ENCODE measurements around the gene TPCN2.

TPCN2 gene

GRCh38 chr11:69040051-69040450 is 8.7 kb upstream of the TPCN2 start:
- Histone ChIP-seq H3K4me3 (ENCODE audit: low read depth in 1 of 2, low read length in 2 of 2) (no peak overlapping the region), H3K4me1 (ENCODE audit: insufficient read depth, low read length) (no peaks in the 10 kb centered on the region), H3K27ac (ENCODE audit: low read length) (no peak overlapping the region), H2AFZ (ENCODE audit: low read depth, low read length) (no peak overlapping the region), H3K4me2 (ENCODE audit: insufficient read depth, low read length) (no peak overlapping the region), H3K9me3 (ENCODE audit: insufficient read depth, low read length, severe bottlenecking) (no peaks in the 10 kb centered on the region), H3K36me3 (ENCODE audit: insufficient read depth, low read length) (no peaks in the 10 kb centered on the region), H3K79me2 (ENCODE audit: insufficient read depth, low read length) (no peaks in the 10 kb centered on the region), H3K9ac (ENCODE audit: low read depth, low read length) (no peak overlapping the region), H3K27me3 (ENCODE audit: insufficient read depth, low read length, poor library complexity) (peaks cover 3% of the 10 kb centered on the region), H4K20me1 (ENCODE audit: insufficient read depth, low read length) (no peaks in the 10 kb centered on the region)
- TF ChIP-seq EZH2 (IDR thresholded peaks at IDR 0.05; ENCODE audit: borderline replicate concordance, low read depth, low read length, severe bottlenecking) (no peak), CTCF (IDR thresholded peaks at IDR 0.05; ENCODE audit: borderline replicate concordance, extremely low read depth, low read length, poor library complexity, severe bottlenecking) (no peak)
- DNase-seq: no peak
- ATAC-seq (ENCODE audit: insufficient read depth, low read depth): no peak

GRCh38 chr11:69040581-69041260 is 8.0 kb upstream of the TPCN2 start:
- peaks cover 3% of the 10 kb centered on the region for H3K27me3 ChIP-seq (ENCODE audit: insufficient read depth, low read length, poor library complexity)
- H3K79me2 ChIP-seq (ENCODE audit: insufficient read depth, low read length): no peaks in the 10 kb centered on the region
- no peak overlapping the region for H3K4me3 ChIP-seq (ENCODE audit: low read depth in 1 of 2, low read length in 2 of 2)
- H3K27ac ChIP-seq (ENCODE audit: low read length): no peak overlapping the region
- H2AFZ ChIP-seq (ENCODE audit: low read depth, low read length): no peak overlapping the region
- no peaks in the 10 kb centered on the region for H3K36me3 ChIP-seq (ENCODE audit: insufficient read depth, low read length)
- no peak overlapping the region for H3K4me2 ChIP-seq (ENCODE audit: insufficient read depth, low read length)
- no peak for DNase-seq
- no peak overlapping the region for H3K9ac ChIP-seq (ENCODE audit: low read depth, low read length)
- H3K4me1 ChIP-seq (ENCODE audit: insufficient read depth, low read length): no peaks in the 10 kb centered on the region
- H3K9me3 ChIP-seq (ENCODE audit: insufficient read depth, low read length, severe bottlenecking): no peaks in the 10 kb centered on the region
- no peak for ATAC-seq (ENCODE audit: insufficient read depth, low read depth)
- TF ChIP-seq EZH2 (IDR thresholded peaks at IDR 0.05; ENCODE audit: borderline replicate concordance, low read depth, low read length, severe bottlenecking) (no peak), CTCF (IDR thresholded peaks at IDR 0.05; ENCODE audit: borderline replicate concordance, extremely low read depth, low read length, poor library complexity, severe bottlenecking) (no peak)
- no peaks in the 10 kb centered on the region for H4K20me1 ChIP-seq (ENCODE audit: insufficient read depth, low read length)

GRCh38 chr11:69041516-69041915 is 7.2 kb upstream of the TPCN2 start:
- TF ChIP-seq CTCF (IDR thresholded peaks at IDR 0.05; ENCODE audit: borderline replicate concordance, extremely low read depth, low read length, poor library complexity, severe bottlenecking) (no peak), EZH2 (IDR thresholded peaks at IDR 0.05; ENCODE audit: borderline replicate concordance, low read depth, low read length, severe bottlenecking) (no peak)
- Histone ChIP-seq H3K27ac (ENCODE audit: low read length) (no peak overlapping the region), H3K27me3 (ENCODE audit: insufficient read depth, low read length, poor library complexity) (no peaks in the 10 kb centered on the region), H4K20me1 (ENCODE audit: insufficient read depth, low read length) (no peaks in the 10 kb centered on the region), H3K36me3 (ENCODE audit: insufficient read depth, low read length) (no peaks in the 10 kb centered on the region), H3K4me2 (ENCODE audit: insufficient read depth, low read length) (no peak overlapping the region), H3K9me3 (ENCODE audit: insufficient read depth, low read length, severe bottlenecking) (no peaks in the 10 kb centered on the region), H3K4me3 (ENCODE audit: low read depth in 1 of 2, low read length in 2 of 2) (no peak overlapping the region), H3K4me1 (ENCODE audit: insufficient read depth, low read length) (no peaks in the 10 kb centered on the region), H3K9ac (ENCODE audit: low read depth, low read length) (no peak overlapping the region), H3K79me2 (ENCODE audit: insufficient read depth, low read length) (no peaks in the 10 kb centered on the region), H2AFZ (ENCODE audit: low read depth, low read length) (no peak overlapping the region)
- DNase-seq: no peak
- no peak for ATAC-seq (ENCODE audit: insufficient read depth, low read depth)

Measured in DND-41 (cell line).